NB4 (cell line): Measurements from ENCODE around the gene SV2B.

Experiments used
- DNase-seq: peaks from one replicate; pipeline ENCODE4 v3.0.0; 2010; ENCODE audit warnings: low read depth
- H3K4me3 ChIP-seq: one replicate; pipeline ENCODE4 v1.5.1; 2011; ENCODE audit warnings: mild to moderate bottlenecking, low read depth, low read length, moderate library complexity
- CTCF ChIP-seq: IDR thresholded peaks from one replicate; pipeline ENCODE4 v1.5.1; 2012; ENCODE audit warnings: low read depth, low read length
- MAX ChIP-seq: IDR thresholded peaks from 2 replicates; pipeline ENCODE4 v1.6.1; 2011; ENCODE audit warnings: low read depth, low read length
- MYC ChIP-seq: IDR thresholded peaks from 2 replicates; pipeline ENCODE4 v1.6.1; 2011; ENCODE audit warnings: low read depth, low read length
- POLR2A ChIP-seq: IDR thresholded peaks from 2 replicates; pipeline ENCODE4 v1.6.1; 2011; ENCODE audit warnings: mild to moderate bottlenecking; ENCODE audit not compliant: insufficient read length; ENCODE audit errors: extremely low read depth

SV2B gene

GRCh38 chr15:91099995-91100813 is at the start of gene SV2B:
TSS of gene SV2B (plus strand) at chr15:91100257. CDS start at chr15:91226264, 126,007 bp downstream.
- peak within 1 kb of the TSS; percentile 25 for H3K4me3 ChIP-seq
- DNase-seq = peak; percentile 27

GRCh38 chr15:91051248-91051647 is 48.8 kb upstream of the SV2B start:
- no peak overlapping the region for H3K4me3 ChIP-seq
- no peak for TF ChIP-seq POLR2A
- TF ChIP-seq CTCF = no peak
- TF ChIP-seq MAX = no peak
- TF ChIP-seq MYC = no peak
- no peak for DNase-seq

More at GRCh38 chr15:91099995-91100813, at the start of gene SV2B:
- no peak for TF ChIP-seq MAX
- no peak for TF ChIP-seq MYC
- TF ChIP-seq POLR2A = no peak
- TF ChIP-seq CTCF = no peak

- no peak for TF ChIP-seq MYC
- TF ChIP-seq CTCF = no peak
- TF ChIP-seq POLR2A = no peak
- no peak for TF ChIP-seq MAX
- no peak overlapping the region for H3K4me3 ChIP-seq
- no peak for DNase-seq
Observed at GRCh38 chr15:91054816-91055215, 45.2 kb upstream of the SV2B start.

- TF ChIP-seq CTCF (peak; percentile 87), MAX (no peak)
- peak; percentile 73 for DNase-seq
- no peak overlapping the region for H3K4me3 ChIP-seq
Observed at GRCh38 chr15:91055548-91056331, 44.3 kb upstream of the SV2B start.

GRCh38 chr15:91061230-91061629 is 38.8 kb upstream of the SV2B start:
- TF ChIP-seq MAX (no peak), POLR2A (no peak), CTCF (no peak), MYC (no peak)
- no peak for DNase-seq
- no peak overlapping the region for H3K4me3 ChIP-seq
